Glomerular visceral epithelial cell (primary cell): Measurements from ENCODE around the gene ONECUT3.
"Not testable (repeated sequence)": the region's sequence is repeated elsewhere in the genome, so short reads cannot be mapped to it uniquely, and the experiment has no call there.

Experiments
- DNase-seq: peaks from one replicate; pipeline ENCODE4 v3.0.0-alpha.2; 2016; ENCODE audit errors: extremely low spot score

ONECUT3 gene

DNA sequence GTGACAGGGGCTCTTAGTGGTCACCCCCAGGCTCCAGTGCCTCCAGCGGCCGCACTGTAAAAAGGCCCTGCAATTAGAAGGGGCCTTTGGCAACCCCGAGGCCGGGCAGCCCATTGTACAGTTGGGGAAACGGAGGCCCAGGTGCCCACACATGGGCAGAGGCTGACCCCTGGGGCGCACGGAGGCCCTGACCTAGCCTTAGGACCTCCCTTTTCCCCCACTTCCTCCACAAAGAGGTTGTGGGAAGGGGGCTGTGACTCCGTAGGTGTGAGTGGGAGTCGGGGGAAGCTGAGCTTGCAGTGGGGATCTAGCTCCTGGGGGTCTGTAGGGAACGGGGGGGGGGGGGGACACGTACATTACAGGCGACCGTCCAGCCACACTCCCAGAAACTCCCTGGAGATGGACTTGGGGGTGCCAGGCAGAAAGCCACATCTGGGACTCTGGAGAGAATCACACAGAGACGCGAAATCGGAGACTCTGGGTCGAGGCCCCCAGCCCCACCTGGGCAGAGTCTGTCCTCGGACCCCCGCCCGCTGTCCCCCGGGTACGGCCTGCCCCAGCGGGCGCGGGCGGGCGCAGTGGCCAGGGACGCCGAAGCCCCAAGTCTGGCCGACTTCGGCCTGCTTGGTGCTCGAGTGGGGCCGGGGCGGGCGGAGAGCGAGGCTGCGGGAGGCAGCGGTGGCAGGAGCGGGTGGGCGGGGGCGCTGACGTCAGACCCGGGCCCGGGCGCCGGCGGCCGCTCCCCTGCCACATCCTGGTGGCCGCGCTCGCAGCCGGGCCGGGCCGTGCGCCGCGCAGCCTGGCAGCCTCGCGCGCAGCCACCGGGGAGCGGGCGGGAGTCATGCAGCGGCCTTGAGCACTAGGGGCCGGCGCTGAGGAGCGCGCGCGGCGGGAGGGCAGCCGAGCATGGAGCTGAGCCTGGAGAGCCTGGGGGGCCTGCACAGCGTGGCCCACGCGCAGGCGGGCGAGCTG is at the start of gene ONECUT3:
Gene ONECUT3, plus strand, starts transcription at position 750 of the 972 bp plus-strand sequence. Its CDS starts 157 bp downstream, at position 907.
- no peak for DNase-seq

DNA sequence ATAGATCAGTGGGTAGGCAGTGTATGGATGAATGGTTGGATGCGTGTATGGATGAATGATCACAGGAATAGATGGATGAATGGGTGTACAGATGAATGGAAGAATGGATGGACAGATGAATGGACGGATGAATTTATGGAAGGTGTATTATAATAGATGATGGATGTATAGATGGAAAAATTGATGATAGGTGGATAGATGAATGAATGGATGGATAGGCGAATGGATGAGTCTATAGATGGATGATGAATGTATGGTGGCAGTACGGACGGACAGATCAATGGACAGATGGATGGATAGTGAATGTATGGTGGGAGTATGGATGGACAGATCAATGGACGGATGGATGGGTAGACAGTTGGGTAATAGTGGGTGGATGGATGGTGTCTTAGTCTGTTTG is 49.0 kb upstream of the ONECUT3 start:
- DNase-seq: no peak

DNA sequence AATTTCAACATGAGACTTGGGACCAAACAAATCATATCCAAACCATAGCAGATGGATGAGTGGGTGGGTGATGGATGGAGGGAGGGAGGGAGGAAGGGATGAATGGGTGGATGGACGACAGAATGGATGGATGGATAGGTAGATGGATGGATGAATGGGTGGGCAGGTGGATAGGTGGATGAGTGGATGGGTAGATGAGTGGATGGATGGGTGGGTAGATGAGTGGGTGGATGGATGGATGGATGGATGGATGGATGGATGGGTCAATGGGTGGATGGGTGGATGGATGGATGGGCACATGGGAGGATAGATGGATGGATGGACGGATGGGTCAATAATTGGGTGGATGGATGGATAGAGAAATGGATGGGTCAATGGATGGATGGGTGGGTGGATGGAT is 47.9 kb upstream of the ONECUT3 start:
- no peak for DNase-seq

DNA sequence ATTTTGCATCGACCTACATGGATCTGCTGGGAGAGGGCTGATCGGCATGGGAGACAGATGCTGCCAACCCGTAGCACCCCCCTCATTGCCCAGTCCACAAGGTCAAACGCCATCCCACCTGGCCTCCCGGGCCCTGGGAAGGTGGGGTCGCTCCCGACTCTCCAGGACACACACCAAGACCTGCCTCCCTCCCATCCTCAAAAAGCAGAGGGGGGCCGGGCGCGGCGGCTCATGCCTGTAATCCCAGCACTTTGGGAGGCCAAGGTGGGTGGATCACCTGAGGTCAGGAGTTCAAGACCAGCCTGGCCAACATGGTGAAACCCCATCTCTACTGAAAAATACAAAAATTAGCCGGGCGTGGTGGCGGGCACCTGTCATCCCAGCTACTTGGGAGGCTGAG is 46.7 kb upstream of the ONECUT3 start:
- not testable (repeated sequence) for DNase-seq

DNA sequence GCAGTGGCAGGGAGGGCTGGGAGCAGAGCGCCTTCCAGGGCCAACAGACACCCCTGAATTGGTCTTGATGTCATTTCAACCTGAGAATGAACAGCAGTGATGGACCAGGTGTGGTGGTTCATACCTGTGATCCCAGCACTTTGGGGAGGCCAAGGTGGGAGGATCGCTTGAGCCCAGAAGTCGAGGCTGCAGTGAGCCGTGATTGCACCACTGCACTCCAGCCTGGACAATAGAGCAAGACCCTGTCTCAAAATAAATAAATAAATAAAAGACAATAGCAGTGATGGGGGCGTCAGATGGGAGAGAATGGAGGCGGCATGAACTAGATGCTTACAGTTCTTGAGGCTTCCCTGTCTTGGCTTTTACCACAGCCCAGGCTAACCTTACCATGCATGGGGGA is 46.1 kb upstream of the ONECUT3 start:
- no peak for DNase-seq

DNA sequence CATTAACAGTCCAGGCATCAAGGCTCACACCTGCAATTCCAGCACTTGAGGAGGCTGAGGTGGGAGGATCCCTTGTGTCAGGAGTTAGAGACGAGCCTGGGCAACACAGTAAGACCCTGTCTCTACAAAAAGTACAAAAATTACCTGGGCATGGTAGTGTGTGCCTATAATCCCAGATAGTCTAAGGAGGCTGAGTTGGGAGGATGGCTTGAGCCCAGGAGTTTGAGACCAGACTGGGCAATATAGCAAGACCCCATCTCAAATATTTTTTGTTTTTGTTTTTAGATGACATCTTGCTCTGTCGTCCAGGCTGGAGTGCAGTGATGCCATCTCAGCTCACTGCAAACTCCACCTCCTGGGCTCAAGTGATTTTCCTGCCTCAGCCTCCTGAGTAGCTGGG is 40.1 kb upstream of the ONECUT3 start:
- DNase-seq: no peak

DNA sequence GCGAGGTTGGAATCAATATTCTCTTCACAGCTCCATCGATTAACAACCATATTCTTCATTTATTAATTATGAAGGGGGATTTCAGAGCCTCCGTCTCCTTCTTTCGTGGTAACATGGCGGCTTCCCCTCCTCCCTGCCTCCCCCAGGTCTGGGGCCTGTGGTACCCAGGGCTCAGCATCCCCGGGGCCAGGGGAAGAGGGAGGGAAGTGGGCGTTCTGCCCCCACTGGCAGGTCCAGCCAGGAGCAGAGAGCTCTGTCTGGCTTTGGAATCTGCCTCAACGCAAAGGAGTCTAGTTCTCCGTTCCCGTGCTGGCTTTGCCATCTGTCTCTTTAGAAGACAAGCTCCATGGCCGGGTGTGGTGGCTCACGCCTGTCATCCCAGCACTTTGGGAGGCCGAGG is 37.8 kb upstream of the ONECUT3 start:
- DNase-seq: no peak

DNA sequence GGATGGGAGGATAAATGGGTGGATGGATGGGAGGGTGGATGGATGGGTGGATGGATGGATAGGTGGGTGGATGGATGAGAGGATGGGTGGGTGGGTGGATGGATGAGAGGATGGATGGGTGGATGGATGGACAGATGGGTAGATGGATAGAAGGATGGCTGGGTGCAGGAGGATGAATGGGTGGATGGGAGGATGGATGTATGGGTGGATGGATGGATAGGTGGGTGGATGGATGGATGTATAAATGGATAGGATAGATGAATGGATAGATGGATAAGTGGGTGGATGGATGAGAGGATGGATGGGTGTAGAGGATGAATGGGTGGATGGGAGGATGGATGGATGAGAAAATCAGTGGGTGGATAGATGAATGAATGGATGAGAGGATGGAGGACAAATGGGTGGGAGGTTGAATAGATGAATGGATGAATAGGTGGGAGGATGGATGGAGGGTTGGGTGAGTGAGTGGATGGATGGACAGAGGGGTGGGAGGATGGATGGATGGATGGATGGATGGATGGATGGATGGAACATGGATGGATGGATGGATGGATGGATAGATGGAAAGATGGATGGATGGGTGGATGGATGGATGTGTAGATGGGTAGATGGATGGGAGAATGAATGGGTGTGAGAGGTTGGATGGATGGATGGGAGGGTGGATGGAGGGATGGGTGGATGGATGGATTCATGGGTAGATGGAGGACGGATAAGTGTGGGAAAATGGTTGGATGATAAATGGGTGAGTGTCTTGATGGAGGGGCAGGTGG is 35.9 kb upstream of the ONECUT3 start:
- DNase-seq: no peak

DNA sequence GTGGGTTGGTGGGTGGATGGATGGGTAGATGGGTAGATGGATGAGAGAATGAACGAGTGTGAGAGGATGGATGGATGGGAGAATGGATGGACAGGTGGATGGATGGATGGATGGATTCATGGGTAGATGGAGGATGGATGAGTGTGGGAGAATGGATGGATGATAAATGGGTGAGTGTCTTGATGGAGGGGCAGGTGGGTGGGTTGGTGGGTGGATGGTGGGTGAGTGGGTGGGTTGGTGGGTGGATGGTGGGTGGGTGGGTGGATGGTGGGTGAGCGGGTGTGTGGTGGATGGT is 35.4 kb upstream of the ONECUT3 start:
- DNase-seq: no peak

DNA sequence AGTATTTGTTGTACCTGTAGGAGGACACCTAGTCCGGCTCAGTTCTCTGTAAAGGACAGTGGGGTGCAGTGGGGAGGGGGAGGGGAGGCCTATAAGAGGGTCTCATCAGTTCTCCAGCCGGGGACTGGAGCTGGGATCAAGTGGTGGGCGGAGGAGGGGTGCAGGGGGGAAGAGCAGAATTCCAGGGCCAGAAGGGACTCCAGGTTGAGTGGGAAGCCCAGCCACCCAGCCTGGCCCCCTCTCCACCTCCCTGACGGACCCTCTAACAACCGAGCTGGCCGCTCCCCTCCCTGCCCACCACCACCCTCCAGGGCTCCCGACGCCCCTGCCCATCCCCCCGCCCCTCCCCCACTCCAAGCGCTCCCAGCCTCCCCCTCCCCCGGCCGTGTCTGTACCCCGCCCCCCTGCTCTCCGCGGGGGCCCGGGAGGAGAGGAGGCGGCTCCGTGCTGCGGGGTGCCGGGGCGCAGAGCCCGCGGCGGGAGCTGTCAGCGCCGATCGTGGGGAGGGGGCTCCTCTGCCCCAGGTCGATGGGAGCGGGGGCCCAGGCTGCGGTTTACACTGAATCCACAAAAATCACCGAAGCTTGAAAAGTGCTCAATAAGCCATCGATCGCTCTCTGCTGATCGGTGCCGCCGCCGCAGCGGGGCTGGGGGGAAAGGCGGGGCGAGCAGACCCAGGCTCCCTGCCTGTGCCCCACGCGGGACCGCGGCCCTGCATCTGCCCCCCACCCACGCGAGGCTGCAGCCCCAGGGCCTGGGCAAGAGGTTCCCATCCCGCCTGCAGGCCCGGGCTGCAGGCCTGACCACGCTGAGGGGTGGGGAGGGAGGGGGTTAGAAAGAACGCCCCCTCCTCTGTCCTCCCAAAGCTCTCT is 34.6 kb upstream of the ONECUT3 start:
- DNase-seq: no peak

DNA sequence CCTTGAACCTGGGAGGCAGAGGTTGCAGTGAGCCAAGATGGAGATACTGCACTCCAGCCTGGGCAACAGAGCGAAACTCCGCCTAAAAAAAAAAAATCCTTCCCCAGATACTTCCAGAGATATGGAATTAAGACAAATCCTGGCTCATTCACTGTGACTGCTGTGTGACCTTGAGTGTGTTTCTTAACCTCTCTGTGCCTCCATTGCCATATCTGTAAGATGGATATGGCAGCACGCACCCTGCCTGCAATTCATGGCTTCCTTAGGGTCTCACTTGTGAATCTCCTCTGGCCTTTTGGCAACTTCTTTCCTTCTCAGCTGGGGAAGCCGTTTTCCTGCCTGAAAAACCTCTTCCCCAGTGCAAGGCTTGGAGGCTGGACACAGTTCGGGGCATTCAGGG is 33.8 kb upstream of the ONECUT3 start:
- no peak for DNase-seq

DNA sequence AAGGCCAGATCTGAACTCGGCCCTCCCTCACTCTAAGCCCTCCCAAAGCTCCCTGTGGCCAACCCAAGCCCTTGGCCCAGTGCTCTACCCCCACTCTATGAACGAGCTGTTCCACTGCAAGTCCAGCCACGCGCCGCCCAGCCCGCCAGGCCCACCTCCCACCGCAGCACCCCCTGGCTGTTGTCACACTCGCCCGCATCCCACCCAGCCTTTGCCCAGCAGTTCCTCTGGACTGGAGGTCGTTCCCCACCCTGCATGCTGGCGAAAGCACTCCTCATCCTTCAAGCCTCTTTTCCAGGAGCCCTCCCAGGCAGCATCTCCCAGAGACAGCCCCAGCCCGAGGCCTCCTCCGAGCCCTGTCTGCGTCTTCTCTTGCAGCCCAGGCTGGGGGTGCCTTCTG is 33.1 kb upstream of the ONECUT3 start:
- DNase-seq: no peak

DNA sequence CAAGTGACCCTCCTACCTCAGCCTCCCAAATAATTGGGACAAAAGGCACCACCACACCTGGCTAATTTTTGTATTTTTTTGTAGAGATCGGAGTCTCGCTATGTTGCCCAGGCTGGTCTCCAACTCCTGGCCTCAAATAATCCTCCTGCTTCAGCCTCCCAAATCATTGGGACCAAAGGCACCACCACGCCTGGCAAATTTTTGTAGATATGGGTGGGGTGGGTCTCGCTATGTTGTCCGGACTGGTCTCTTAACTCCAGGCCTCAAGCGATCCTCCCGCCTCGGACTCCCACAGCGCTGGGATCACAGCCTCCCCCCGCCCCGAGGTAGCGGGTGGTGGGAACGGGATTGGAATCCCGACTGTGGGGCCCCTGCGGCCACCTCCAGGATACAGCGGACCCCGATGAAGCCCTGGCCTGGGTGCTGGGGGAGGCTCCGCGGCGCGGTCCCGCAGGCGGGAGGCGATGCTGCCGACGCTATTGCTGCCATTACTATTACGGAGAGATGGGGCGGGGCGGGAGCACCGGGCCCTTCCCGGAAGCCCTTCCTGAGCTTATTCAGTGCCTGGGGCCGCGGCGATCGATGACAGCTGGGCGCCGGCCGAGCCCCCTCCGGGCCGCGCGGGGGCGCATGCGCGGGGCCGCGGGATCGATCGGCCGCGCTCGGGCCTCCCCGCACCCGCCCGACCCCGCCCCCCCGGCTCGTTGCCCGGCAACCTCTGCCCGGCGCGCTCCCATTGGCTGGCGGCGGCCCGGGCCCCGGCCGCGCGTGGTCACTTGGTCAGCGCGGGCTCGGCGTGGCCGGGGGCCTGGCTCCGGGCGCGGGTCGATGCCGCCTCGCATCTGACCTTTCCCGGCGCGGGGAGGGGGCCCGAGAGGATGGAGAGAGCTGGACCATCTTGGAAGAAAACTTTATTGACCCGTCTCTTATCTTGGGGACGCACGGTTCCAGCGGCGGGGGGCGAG is 27.9 kb upstream of the ONECUT3 start:
- peak; percentile 54 for DNase-seq

DNA sequence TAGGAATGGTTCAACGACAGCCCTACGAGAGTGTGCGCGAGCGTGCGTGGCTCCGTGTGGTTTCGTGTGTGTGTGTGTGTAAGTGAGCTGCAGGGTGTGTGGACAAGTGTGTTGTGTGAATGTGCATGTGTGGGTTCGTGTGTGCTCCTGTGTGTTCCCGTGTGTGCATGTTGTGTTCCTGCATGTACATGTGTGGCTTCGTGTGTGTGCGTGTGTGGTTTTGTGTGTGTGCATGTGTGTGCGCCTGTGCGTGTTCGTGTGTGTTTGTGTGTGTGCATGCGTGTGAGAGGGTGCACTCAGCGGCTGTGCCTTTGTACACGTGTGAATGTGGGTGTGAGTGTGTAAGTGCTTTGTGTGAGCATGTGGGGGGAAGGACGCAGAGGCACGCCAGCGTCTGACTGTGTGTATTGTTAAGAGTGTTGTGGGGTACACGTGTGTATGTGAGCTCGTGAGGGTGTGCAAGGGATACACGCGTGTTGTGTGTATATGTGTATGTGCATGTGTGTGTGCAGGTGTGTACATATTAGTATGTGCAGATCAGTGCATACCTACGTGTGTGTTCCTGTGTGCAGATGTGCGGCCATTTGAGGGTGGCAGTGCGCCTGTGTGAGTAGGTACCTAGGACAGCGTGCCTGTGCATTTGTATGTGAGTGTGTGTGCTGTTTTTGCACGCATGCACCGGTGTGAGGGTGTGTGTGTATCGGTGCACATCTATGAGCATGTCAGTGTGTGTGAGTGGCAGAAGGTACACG is 24.3 kb upstream of the ONECUT3 start:
- no peak for DNase-seq

DNA sequence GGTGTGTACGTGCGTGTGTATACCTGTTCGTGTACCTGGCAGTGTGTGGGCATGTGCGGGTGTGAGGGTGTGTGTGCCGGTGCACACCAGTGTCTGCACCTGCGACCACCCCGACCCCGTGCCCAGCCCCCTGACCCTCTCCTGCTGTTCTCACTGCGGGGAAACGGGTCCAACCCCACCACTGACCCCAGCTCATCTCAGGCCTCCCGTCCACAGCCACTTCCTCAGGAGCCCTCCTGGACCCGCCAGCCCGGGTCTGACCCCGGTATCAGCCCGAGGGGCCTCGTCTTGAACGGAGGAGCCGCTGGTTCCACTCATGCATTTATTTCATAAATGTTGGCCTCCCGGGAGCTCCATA is 23.8 kb upstream of the ONECUT3 start:
- no peak for DNase-seq

DNA sequence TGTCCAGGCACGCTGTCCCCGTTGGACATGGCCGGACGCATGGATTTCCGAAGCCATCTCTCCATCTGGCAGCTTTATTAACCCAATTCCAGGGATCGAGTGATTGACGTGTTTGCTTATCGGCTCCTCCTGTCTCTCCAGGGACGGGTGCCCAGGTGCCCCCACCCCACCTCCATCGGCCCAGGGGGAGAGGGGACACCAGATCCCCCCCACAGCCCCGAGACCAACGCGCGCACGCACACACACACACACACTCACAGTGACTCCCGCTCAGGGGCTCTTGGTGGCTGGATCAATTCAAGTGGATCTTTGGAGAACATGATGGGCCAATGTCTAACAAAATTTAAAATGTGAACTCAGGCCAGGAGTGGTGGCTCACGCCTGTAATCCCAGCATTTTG is 23.1 kb upstream of the ONECUT3 start:
- no peak for DNase-seq

DNA sequence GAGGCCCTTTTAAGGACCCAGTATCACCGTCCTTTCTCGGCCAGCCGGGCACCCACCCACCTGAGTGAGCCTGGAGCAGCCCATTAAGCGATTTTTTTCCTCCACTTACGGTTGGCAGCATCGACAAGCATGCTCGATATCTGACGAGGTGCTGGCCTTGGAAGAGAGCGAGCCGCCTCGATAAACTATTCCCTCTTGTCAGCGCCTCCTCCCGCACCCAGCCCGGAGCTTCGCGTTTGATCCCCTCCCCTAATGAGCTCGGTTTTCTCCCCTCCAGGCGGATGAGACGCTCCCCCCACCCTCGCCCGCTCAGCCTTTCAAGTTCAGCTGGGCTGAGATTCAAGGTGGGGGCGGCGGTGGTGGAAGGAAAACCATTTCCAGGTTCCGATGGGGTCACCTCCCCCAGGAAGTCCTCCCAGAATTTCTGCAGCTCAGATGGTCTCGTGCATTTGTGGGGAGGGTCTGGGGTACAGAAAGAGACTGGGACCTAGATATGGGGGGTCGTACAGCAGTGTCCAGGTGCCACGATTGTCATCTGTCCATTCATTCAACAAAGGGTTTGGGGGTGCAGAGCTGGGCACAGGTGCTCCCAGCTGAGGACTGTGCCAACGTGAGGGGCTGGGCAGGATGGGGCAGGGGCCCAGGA is 18.9 kb upstream of the ONECUT3 start:
- no peak for DNase-seq

DNA sequence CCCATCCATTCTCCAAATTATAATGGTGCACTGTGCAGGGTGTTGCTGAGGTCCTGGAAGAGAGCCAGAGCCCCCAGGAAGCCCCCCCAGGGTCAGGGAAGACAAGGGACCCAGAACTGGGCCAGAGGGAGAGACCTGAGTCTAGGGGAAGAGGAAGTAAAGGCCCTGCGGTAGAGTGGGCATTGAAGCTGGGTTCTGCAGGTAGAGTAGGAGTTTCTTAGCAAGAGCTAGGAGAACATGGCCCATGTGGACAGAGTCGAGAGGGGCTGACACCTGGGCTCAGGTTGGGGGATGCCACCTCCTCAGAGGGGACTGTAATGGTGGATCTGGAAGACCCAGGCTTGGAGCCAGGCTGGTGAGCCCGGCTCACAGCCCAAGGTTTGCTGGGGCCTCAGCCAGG is 17.0 kb upstream of the ONECUT3 start:
- no peak for DNase-seq

DNA sequence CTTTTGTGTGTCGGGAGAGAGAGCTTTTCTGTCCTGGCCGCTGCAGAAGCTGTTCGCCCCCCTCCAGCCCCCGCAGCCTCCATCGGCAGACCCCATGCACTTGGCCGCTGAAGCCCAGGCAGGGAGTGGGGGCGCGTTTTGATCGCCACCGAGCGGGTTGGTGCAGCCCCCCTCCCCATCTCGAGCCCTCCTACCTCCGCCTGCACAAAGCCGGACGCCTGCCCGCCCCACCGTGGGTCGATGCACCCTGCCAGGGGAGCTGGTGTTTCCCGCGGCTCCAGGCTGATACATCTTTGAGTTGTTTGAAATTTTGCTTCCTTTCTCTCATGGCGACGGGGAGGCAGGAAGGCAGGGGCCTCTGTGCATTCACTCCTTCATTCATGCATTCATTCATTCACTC is 16.4 kb upstream of the ONECUT3 start:
- DNase-seq: no peak
